ENCODE measurements around the gene NRF1.
"Not testable (repeated sequence)": the region's sequence is repeated elsewhere in the genome, so short reads cannot be mapped to it uniquely, and the experiment has no call there.

Gene NRF1

GRCh38 chr7:129586179-129586578 is 25.3 kb upstream of the NRF1 start:
- not testable (repeated sequence) for H3K36me3 ChIP-seq (ENCODE audit: control insufficient read depth, insufficient read depth, low read length, severe bottlenecking); H3K27me3 ChIP-seq (replicated peaks; ENCODE audit: control insufficient read depth, insufficient read depth, low read length); H3K4me1 ChIP-seq (ENCODE audit: control insufficient read depth, insufficient read depth, low read length); H3K4me3 ChIP-seq (ENCODE audit: low read length); H3K9ac ChIP-seq (ENCODE audit: low read length); DNase-seq (ENCODE audit: low read depth)
- H3K9me3 ChIP-seq (ENCODE audit: control insufficient read depth, low read length), result peaks cover 20% of the 10 kb centered on the region

- Histone ChIP-seq H3K4me3 (ENCODE audit: low read length) (no peak overlapping the region), H3K9ac (ENCODE audit: low read length) (no peak overlapping the region), H3K4me1 (ENCODE audit: control insufficient read depth, insufficient read depth, low read length) (no peaks in the 10 kb centered on the region), H3K36me3 (ENCODE audit: control insufficient read depth, insufficient read depth, low read length, severe bottlenecking) (no peaks in the 10 kb centered on the region), H3K27me3 (replicated peaks; ENCODE audit: control insufficient read depth, insufficient read depth, low read length) (no peaks in the 10 kb centered on the region), H3K9me3 (ENCODE audit: control insufficient read depth, low read length) (peaks cover 20% of the 10 kb centered on the region)
- DNase-seq (ENCODE audit: low read depth), result no peak
Measured at GRCh38 chr7:129588268-129588667, 23.3 kb upstream of the NRF1 start.

- H3K36me3 ChIP-seq (ENCODE audit: control insufficient read depth, insufficient read depth, low read length, severe bottlenecking), result no peaks in the 10 kb centered on the region
- H3K9me3 ChIP-seq (ENCODE audit: control insufficient read depth, low read length), result peaks cover 1% of the 10 kb centered on the region
- no peaks in the 10 kb centered on the region for H3K27me3 ChIP-seq (replicated peaks; ENCODE audit: control insufficient read depth, insufficient read depth, low read length)
- no peak for DNase-seq (ENCODE audit: low read depth)
- H3K4me3 ChIP-seq (ENCODE audit: low read length), result no peak overlapping the region
- H3K4me1 ChIP-seq (ENCODE audit: control insufficient read depth, insufficient read depth, low read length), result peaks cover 2% of the 10 kb centered on the region
- H3K9ac ChIP-seq (ENCODE audit: low read length), result no peak overlapping the region
Measured at GRCh38 chr7:129591868-129592267, 19.7 kb upstream of the NRF1 start.

- H3K4me3 ChIP-seq (ENCODE audit: low read length); H3K36me3 ChIP-seq (ENCODE audit: control insufficient read depth, insufficient read depth, low read length, severe bottlenecking); H3K4me1 ChIP-seq (ENCODE audit: control insufficient read depth, insufficient read depth, low read length); H3K9me3 ChIP-seq (ENCODE audit: control insufficient read depth, low read length); H3K9ac ChIP-seq (ENCODE audit: low read length); H3K27me3 ChIP-seq (replicated peaks; ENCODE audit: control insufficient read depth, insufficient read depth, low read length); DNase-seq (ENCODE audit: low read depth): not testable (repeated sequence)
Measured at GRCh38 chr7:129596386-129596785, 15.1 kb upstream of the NRF1 start.

- no peak for DNase-seq (ENCODE audit: low read depth)
- H3K9me3 ChIP-seq (ENCODE audit: control insufficient read depth, low read length), result no peaks in the 10 kb centered on the region
- H3K36me3 ChIP-seq (ENCODE audit: control insufficient read depth, insufficient read depth, low read length, severe bottlenecking), result no peaks in the 10 kb centered on the region
- peaks cover 2% of the 10 kb centered on the region for H3K4me1 ChIP-seq (ENCODE audit: control insufficient read depth, insufficient read depth, low read length)
- no peak overlapping the region for H3K4me3 ChIP-seq (ENCODE audit: low read length)
- no peak overlapping the region for H3K9ac ChIP-seq (ENCODE audit: low read length)
- no peaks in the 10 kb centered on the region for H3K27me3 ChIP-seq (replicated peaks; ENCODE audit: control insufficient read depth, insufficient read depth, low read length)
Measured at GRCh38 chr7:129597672-129598071, 13.8 kb upstream of the NRF1 start.

- no peaks in the 10 kb centered on the region for H3K36me3 ChIP-seq (ENCODE audit: control insufficient read depth, insufficient read depth, low read length, severe bottlenecking)
- no peak for DNase-seq (ENCODE audit: low read depth)
- H3K4me3 ChIP-seq (ENCODE audit: low read length), result no peak overlapping the region
- H3K27me3 ChIP-seq (replicated peaks; ENCODE audit: control insufficient read depth, insufficient read depth, low read length), result no peaks in the 10 kb centered on the region
- H3K9ac ChIP-seq (ENCODE audit: low read length), result no peak overlapping the region
- H3K9me3 ChIP-seq (ENCODE audit: control insufficient read depth, low read length), result no peaks in the 10 kb centered on the region
- peaks cover 2% of the 10 kb centered on the region for H3K4me1 ChIP-seq (ENCODE audit: control insufficient read depth, insufficient read depth, low read length)
Measured at GRCh38 chr7:129599174-129599573, 12.3 kb upstream of the NRF1 start.

GRCh38 chr7:129603594-129603993 is 7.9 kb upstream of the NRF1 start:
- DNase-seq (ENCODE audit: low read depth); H3K27me3 ChIP-seq (replicated peaks; ENCODE audit: control insufficient read depth, insufficient read depth, low read length); H3K4me1 ChIP-seq (ENCODE audit: control insufficient read depth, insufficient read depth, low read length); H3K4me3 ChIP-seq (ENCODE audit: low read length); H3K36me3 ChIP-seq (ENCODE audit: control insufficient read depth, insufficient read depth, low read length, severe bottlenecking); H3K9me3 ChIP-seq (ENCODE audit: control insufficient read depth, low read length); H3K9ac ChIP-seq (ENCODE audit: low read length): not testable (repeated sequence)

GRCh38 chr7:129604021-129604420 is 7.5 kb upstream of the NRF1 start:
- H3K27me3 ChIP-seq (replicated peaks; ENCODE audit: control insufficient read depth, insufficient read depth, low read length); DNase-seq (ENCODE audit: low read depth); H3K4me1 ChIP-seq (ENCODE audit: control insufficient read depth, insufficient read depth, low read length); H3K9me3 ChIP-seq (ENCODE audit: control insufficient read depth, low read length); H3K36me3 ChIP-seq (ENCODE audit: control insufficient read depth, insufficient read depth, low read length, severe bottlenecking); H3K4me3 ChIP-seq (ENCODE audit: low read length); H3K9ac ChIP-seq (ENCODE audit: low read length): not testable (repeated sequence)

- DNase-seq (ENCODE audit: low read depth), result no peak
- Histone ChIP-seq H3K9ac (ENCODE audit: low read length) (no peak overlapping the region), H3K4me3 (ENCODE audit: low read length) (no peak overlapping the region), H3K9me3 (ENCODE audit: control insufficient read depth, low read length) (no peaks in the 10 kb centered on the region), H3K4me1 (ENCODE audit: control insufficient read depth, insufficient read depth, low read length) (peaks cover 9% of the 10 kb centered on the region), H3K36me3 (ENCODE audit: control insufficient read depth, insufficient read depth, low read length, severe bottlenecking) (peaks cover 3% of the 10 kb centered on the region), H3K27me3 (replicated peaks; ENCODE audit: control insufficient read depth, insufficient read depth, low read length) (no peaks in the 10 kb centered on the region)
Measured at GRCh38 chr7:129604713-129605437, 6.6 kb upstream of the NRF1 start.

- peaks cover 3% of the 10 kb centered on the region for H3K36me3 ChIP-seq (ENCODE audit: control insufficient read depth, insufficient read depth, low read length, severe bottlenecking)
- H3K4me1 ChIP-seq (ENCODE audit: control insufficient read depth, insufficient read depth, low read length), result peaks cover 17% of the 10 kb centered on the region
- no peak overlapping the region for H3K4me3 ChIP-seq (ENCODE audit: low read length)
- H3K27me3 ChIP-seq (replicated peaks; ENCODE audit: control insufficient read depth, insufficient read depth, low read length), result no peaks in the 10 kb centered on the region
- H3K9me3 ChIP-seq (ENCODE audit: control insufficient read depth, low read length), result no peaks in the 10 kb centered on the region
- DNase-seq (ENCODE audit: low read depth), result no peak
- H3K9ac ChIP-seq (ENCODE audit: low read length), result no peak overlapping the region
Measured at GRCh38 chr7:129605960-129606614, 5.4 kb upstream of the NRF1 start.

- peaks cover 3% of the 10 kb centered on the region for H3K36me3 ChIP-seq (ENCODE audit: control insufficient read depth, insufficient read depth, low read length, severe bottlenecking)
- H3K4me1 ChIP-seq (ENCODE audit: control insufficient read depth, insufficient read depth, low read length), result peaks cover 17% of the 10 kb centered on the region
- no peak overlapping the region for H3K4me3 ChIP-seq (ENCODE audit: low read length)
- H3K9me3 ChIP-seq (ENCODE audit: control insufficient read depth, low read length), result no peaks in the 10 kb centered on the region
- no peak for DNase-seq (ENCODE audit: low read depth)
- H3K9ac ChIP-seq (ENCODE audit: low read length), result no peak overlapping the region
- H3K27me3 ChIP-seq (replicated peaks; ENCODE audit: control insufficient read depth, insufficient read depth, low read length), result no peaks in the 10 kb centered on the region
Measured at GRCh38 chr7:129606803-129607202, 4.7 kb upstream of the NRF1 start.

Measured in adipocyte (in vitro differentiated cells).